ENCODE measurements around the gene STMN1.

Gene STMN1

DNA sequence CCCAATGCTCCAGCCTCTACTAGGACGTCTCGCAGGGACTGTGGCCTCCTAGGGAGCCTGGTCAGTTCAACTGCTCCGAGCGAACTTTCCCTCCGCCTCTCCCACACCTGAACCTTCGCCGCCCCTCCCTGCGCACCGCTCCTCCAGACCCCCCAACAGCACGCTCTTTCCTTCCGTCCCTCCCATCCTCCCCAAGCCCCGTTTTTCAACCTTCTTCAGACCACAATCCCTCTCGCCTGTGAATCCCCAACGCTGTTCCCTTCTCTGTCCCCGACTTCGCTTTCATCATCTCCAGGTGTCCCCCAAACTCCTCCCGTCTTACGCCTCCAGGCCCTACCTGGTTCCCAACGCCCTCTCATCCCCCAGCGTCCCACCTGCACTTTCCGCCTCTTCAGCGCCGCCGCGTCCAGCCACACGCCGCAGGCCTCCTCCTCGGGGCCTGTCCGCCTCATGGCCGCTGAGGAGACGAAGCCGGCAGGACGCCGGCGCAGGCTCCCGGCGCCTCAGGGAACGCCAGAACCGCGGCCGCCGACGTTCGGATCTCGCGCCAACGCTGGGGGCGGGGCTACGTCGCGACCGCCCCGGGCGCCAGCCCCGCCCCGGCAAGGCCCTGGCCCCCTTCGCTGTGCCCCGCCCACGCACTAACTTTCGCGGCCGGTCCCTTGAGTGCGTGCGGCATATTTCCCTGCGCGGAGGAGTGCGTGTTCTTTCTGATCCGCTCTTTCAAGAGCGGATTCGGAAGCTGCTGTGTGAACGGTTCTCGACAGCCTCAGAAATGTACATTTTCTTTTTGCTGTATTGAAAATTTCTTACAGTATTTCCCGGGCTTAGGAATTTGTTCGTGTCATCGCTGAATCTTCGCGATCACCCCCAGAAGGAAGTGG lies 47.1 kb downstream of the STMN1 start, which contains the start of gene AUNIP:
TSS of gene AUNIP (minus strand) at position 552 of the 884 bp plus-strand sequence. CDS start at position 452, 100 bp downstream.
- Histone ChIP-seq H3K27ac (ENCODE audit: low read depth, low read length) (peak within 1 kb of the TSS; percentile 46), H4K8ac (ENCODE audit: low read depth, low read length) (peak within 1 kb of the TSS; percentile 75), H2BK120ac (ENCODE audit: insufficient read depth, low read length, poor library complexity) (peak within 1 kb of the TSS; percentile 65), H3K18ac (ENCODE audit: low read length) (peak within 1 kb of the TSS; percentile 44), H2AK5ac (ENCODE audit: low read length) (peak within 1 kb of the TSS; percentile 31), H2AFZ (ENCODE audit: insufficient read depth, low read length, poor library complexity) (peak within 1 kb of the TSS; percentile 76), H4K12ac (ENCODE audit: low read depth, low read length) (peak within 1 kb of the TSS; percentile 54), H3K4me3 (ENCODE audit: low read depth, low read length) (peak within 1 kb of the TSS; percentile 86), H2BK12ac (ENCODE audit: low read length) (peak within 1 kb of the TSS; percentile 29), H3K4ac (ENCODE audit: low read depth, low read length) (peak within 1 kb of the TSS; percentile 12), H2BK5ac (ENCODE audit: low read depth, low read length, poor library complexity) (peak within 1 kb of the TSS; percentile 62), H3K4me1 (ENCODE audit: control insufficient read depth in 1 of 2, insufficient read depth in 2 of 2, low read length in 2 of 2) (peaks cover 0 to 2% of the 10 kb centered on the region in 2 experiments), H4K91ac (ENCODE audit: low read depth, low read length) (peak within 1 kb of the TSS; percentile 80), H3K9ac (ENCODE audit: low read length) (peak within 1 kb of the TSS; percentile 86), H3K79me1 (ENCODE audit: low read length) (peaks cover 11% of the 10 kb centered on the region), H3K27me3 (ENCODE audit: insufficient read depth, low read length) (no peaks in the 10 kb centered on the region), H3K79me2 (ENCODE audit: control insufficient read depth, insufficient read depth, low read length, poor library complexity) (peaks cover 8% of the 10 kb centered on the region), H3K9me3 (ENCODE audit: insufficient read depth, low read depth, low read length) (peaks cover 1% of the 10 kb centered on the region), H3K14ac (ENCODE audit: low read length) (peak within 1 kb of the TSS; percentile 38), H3K23ac (ENCODE audit: low read length) (no peak within 1 kb of the TSS), H3K36me3 (ENCODE audit: control insufficient read depth in 1 of 2, insufficient read depth in 2 of 2, low read length in 2 of 2) (peaks cover 15% of the 10 kb centered on the region in 2 experiments), H3K4me2 (ENCODE audit: low read length) (peak within 1 kb of the TSS; percentile 81)
- peak; percentile 91 to 97 for DNase-seq
- no CpG with 5 or more reads among the region's 77 CpGs for WGBS (ENCODE audit: extremely low coverage, insufficient coverage, insufficient read length)

DNA sequence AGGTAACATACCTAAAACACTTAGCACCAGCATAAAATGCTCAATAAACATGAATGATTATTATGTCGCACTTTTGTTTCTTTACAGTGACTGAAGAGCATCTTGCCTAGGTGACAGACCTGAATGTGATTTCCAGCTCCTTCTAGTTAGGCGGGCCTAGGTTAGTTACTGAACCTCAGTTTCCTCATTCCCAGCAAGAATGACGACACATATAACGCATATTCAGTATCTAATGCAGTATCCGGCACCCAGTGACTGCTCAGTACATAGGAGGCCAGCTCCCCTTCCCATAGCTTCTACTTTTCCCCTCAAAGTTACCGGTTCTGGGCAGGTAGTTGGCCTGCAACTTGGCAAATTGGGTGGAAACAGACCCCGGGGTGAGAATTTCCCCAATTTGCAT lies 47.7 kb downstream of the STMN1 start:
- Histone ChIP-seq H4K8ac (ENCODE audit: low read depth, low read length) (peak overlapping the region; percentile 75), H2BK12ac (ENCODE audit: low read length) (no peak overlapping the region), H3K23ac (ENCODE audit: low read length) (no peak overlapping the region), H3K79me1 (ENCODE audit: low read length) (peaks cover 11% of the 10 kb centered on the region), H3K4me2 (ENCODE audit: low read length) (peak overlapping the region; percentile 81), H4K12ac (ENCODE audit: low read depth, low read length) (peak overlapping the region; percentile 54), H3K4me3 (ENCODE audit: low read depth, low read length) (peak overlapping the region; percentile 86), H3K9me3 (ENCODE audit: insufficient read depth, low read depth, low read length) (peaks cover 1% of the 10 kb centered on the region), H3K18ac (ENCODE audit: low read length) (peak overlapping the region; percentile 44), H3K4me1 (ENCODE audit: control insufficient read depth in 1 of 2, insufficient read depth in 2 of 2, low read length in 2 of 2) (peaks cover 0 to 2% of the 10 kb centered on the region in 2 experiments), H2BK5ac (ENCODE audit: low read depth, low read length, poor library complexity) (peak overlapping the region; percentile 62), H3K9ac (ENCODE audit: low read length) (peak overlapping the region; percentile 86), H2BK120ac (ENCODE audit: insufficient read depth, low read length, poor library complexity) (no peak overlapping the region), H3K36me3 (ENCODE audit: control insufficient read depth in 1 of 2, insufficient read depth in 2 of 2, low read length in 2 of 2) (peaks cover 12% of the 10 kb centered on the region in 2 experiments), H3K79me2 (ENCODE audit: control insufficient read depth, insufficient read depth, low read length, poor library complexity) (peaks cover 8% of the 10 kb centered on the region), H3K4ac (ENCODE audit: low read depth, low read length) (peak overlapping the region; percentile 12), H2AFZ (ENCODE audit: insufficient read depth, low read length, poor library complexity) (peak overlapping the region; percentile 76), H2AK5ac (ENCODE audit: low read length) (no peak overlapping the region), H3K27me3 (ENCODE audit: insufficient read depth, low read length) (no peaks in the 10 kb centered on the region), H3K27ac (ENCODE audit: low read depth, low read length) (peak overlapping the region; percentile 30), H3K14ac (ENCODE audit: low read length) (peak overlapping the region; percentile 38), H4K91ac (ENCODE audit: low read depth, low read length) (peak overlapping the region; percentile 80)
- WGBS (ENCODE audit: extremely low coverage, insufficient coverage, insufficient read length) = no CpG with 5 or more reads among the region's 7 CpGs
- no peak for DNase-seq

DNA sequence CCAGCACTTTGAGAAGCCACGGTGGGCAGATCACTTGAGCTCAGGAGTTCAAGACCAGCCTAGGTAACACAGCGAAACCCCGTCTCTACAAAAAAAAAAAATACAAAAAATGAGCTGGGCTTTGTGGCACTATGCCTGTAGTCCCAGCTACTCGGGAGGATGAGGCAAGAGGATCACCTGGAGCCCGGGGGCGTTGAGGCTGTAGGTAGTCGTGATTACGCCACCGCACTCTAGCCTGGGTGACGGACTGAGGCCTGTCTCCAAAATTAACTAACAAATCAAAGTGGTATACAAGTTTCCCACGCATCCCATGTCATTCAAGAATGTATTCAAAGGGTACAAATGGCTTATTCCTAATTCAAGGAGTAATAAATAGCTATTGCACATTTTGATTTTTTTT lies 49.4 kb downstream of the STMN1 start:
- H4K12ac ChIP-seq (ENCODE audit: low read depth, low read length) = no peak overlapping the region
- WGBS (ENCODE audit: extremely low coverage, insufficient coverage, insufficient read length) = no CpG with 5 or more reads among the region's 11 CpGs
- H3K79me1 ChIP-seq (ENCODE audit: low read length) = peaks cover 11% of the 10 kb centered on the region

DNA sequence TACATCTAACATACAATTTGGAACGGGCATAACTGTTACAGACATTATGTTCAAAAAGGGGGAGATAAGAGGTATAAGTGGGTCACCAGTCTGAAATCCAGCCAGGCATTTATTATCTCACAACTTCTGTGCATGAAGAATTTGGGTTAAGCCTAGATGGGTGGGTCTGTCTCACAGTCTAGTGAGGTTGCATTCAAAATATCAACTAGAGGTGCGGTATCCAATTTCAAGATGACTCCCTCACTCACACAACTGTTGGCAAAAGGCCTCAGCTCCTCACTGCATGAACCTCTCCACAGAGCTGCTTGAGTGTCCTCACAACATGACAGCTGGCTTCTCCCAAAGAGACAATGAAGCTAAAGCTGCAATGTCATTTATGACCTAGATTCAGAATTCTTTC lies 51.7 kb downstream of the STMN1 start:
- Histone ChIP-seq H2BK12ac (ENCODE audit: low read length) (no peak overlapping the region), H4K8ac (ENCODE audit: low read depth, low read length) (no peak overlapping the region)

More for the DNA sequence above, 49.4 kb downstream of the STMN1 start:
- Histone ChIP-seq H3K79me2 (ENCODE audit: control insufficient read depth, insufficient read depth, low read length, poor library complexity) (peaks cover 8% of the 10 kb centered on the region), H3K4me1 (ENCODE audit: control insufficient read depth in 1 of 2, insufficient read depth in 2 of 2, low read length in 2 of 2) (peaks cover 0 to 2% of the 10 kb centered on the region in 2 experiments), H3K23ac (ENCODE audit: low read length) (no peak overlapping the region), H3K14ac (ENCODE audit: low read length) (no peak overlapping the region), H3K27me3 (ENCODE audit: insufficient read depth, low read length) (no peaks in the 10 kb centered on the region), H2AK5ac (ENCODE audit: low read length) (no peak overlapping the region), H2BK12ac (ENCODE audit: low read length) (no peak overlapping the region), H2AFZ (ENCODE audit: insufficient read depth, low read length, poor library complexity) (no peak overlapping the region), H3K36me3 (ENCODE audit: control insufficient read depth in 1 of 2, insufficient read depth in 2 of 2, low read length in 2 of 2) (no peaks in the 10 kb centered on the region), H3K9ac (ENCODE audit: low read length) (no peak overlapping the region), H3K18ac (ENCODE audit: low read length) (no peak overlapping the region), H3K27ac (ENCODE audit: low read depth, low read length) (no peak overlapping the region), H2BK5ac (ENCODE audit: low read depth, low read length, poor library complexity) (no peak overlapping the region), H3K4ac (ENCODE audit: low read depth, low read length) (peak overlapping the region; percentile 77), H3K4me2 (ENCODE audit: low read length) (no peak overlapping the region), H3K4me3 (ENCODE audit: low read depth, low read length) (no peak overlapping the region), H3K9me3 (ENCODE audit: insufficient read depth, low read depth, low read length) (no peaks in the 10 kb centered on the region), H4K8ac (ENCODE audit: low read depth, low read length) (no peak overlapping the region), H2BK120ac (ENCODE audit: insufficient read depth, low read length, poor library complexity) (no peak overlapping the region), H4K91ac (ENCODE audit: low read depth, low read length) (no peak overlapping the region)
- DNase-seq = peak; percentile 87 to 91

More for the DNA sequence above, 51.7 kb downstream of the STMN1 start:
- Histone ChIP-seq H2AK5ac (ENCODE audit: low read length) (no peak overlapping the region), H3K18ac (ENCODE audit: low read length) (no peak overlapping the region), H3K27ac (ENCODE audit: low read depth, low read length) (no peak overlapping the region), H3K79me1 (ENCODE audit: low read length) (peaks cover 8% of the 10 kb centered on the region), H3K14ac (ENCODE audit: low read length) (no peak overlapping the region), H2BK5ac (ENCODE audit: low read depth, low read length, poor library complexity) (no peak overlapping the region), H4K91ac (ENCODE audit: low read depth, low read length) (no peak overlapping the region), H2AFZ (ENCODE audit: insufficient read depth, low read length, poor library complexity) (no peak overlapping the region), H3K4me2 (ENCODE audit: low read length) (no peak overlapping the region), H3K9me3 (ENCODE audit: insufficient read depth, low read depth, low read length) (no peaks in the 10 kb centered on the region), H3K4me3 (ENCODE audit: low read depth, low read length) (no peak overlapping the region), H3K9ac (ENCODE audit: low read length) (no peak overlapping the region), H3K4me1 (ENCODE audit: control insufficient read depth in 1 of 2, insufficient read depth in 2 of 2, low read length in 2 of 2) (no peaks in the 10 kb centered on the region), H2BK120ac (ENCODE audit: insufficient read depth, low read length, poor library complexity) (no peak overlapping the region), H4K12ac (ENCODE audit: low read depth, low read length) (no peak overlapping the region), H3K79me2 (ENCODE audit: control insufficient read depth, insufficient read depth, low read length, poor library complexity) (peaks cover 9% of the 10 kb centered on the region), H3K36me3 (ENCODE audit: control insufficient read depth in 1 of 2, insufficient read depth in 2 of 2, low read length in 2 of 2) (no peaks in the 10 kb centered on the region), H3K4ac (ENCODE audit: low read depth, low read length) (peak overlapping the region; percentile 33), H3K27me3 (ENCODE audit: insufficient read depth, low read length) (no peaks in the 10 kb centered on the region), H3K23ac (ENCODE audit: low read length) (no peak overlapping the region)
- WGBS (ENCODE audit: extremely low coverage, insufficient coverage, insufficient read length) = no CpG with 5 or more reads among the region's 2 CpGs
- no peak for DNase-seq

Measured in trophoblast cell (in vitro differentiated cells and primary cell).